Neural cell (in vitro differentiated cells): ENCODE data around the gene LCLAT1. TPM values are rescaled to one million over a fixed set of nuclear protein-coding genes. Genes with fewer than 3 reads are reported as not detected.

Source experiments
- H2AFZ ChIP-seq: fragments of 200-600, 300-800 bp; sonication (generic), shearing (Covaris generic); 2 replicates; pipeline ENCODE4 v1.6.0; 2014; ENCODE audit warnings: low read depth, mild to moderate bottlenecking, antibody characterized with exemption, low read length, moderate library complexity
- H3F3A ChIP-seq: fragments of 200-600 bp; shearing (Covaris generic); 2 replicates; pipeline ENCODE4 v1.6.1; 2016; ENCODE audit warnings: mild to moderate bottlenecking, moderate library complexity, mixed read lengths, antibody characterized with exemption, low read length; ENCODE audit not compliant: insufficient read depth, poor library complexity, severe bottlenecking
- H3K27ac ChIP-seq: fragments of 200-600, 300-800 bp; sonication (generic), shearing (Covaris generic); 2 replicates; pipeline ENCODE4 v1.5.1; 2014; ENCODE audit warnings: mild to moderate bottlenecking, low read length, moderate library complexity
- H3K27me3 ChIP-seq: fragments of 300-800, 200-600 bp; sonication (generic), shearing (Covaris generic); 2 replicates; pipeline ENCODE4 v1.6.0; 2014; ENCODE audit warnings: mild to moderate bottlenecking, low read depth, low read length, moderate library complexity; ENCODE audit not compliant: insufficient read depth
- H3K36me3 ChIP-seq: fragments of 300-800, 200-600 bp; sonication (generic), shearing (Covaris generic); 2 replicates; pipeline ENCODE4 v1.5.1; 2014; ENCODE audit warnings: mild to moderate bottlenecking, antibody characterized with exemption, low read length, moderate library complexity; ENCODE audit not compliant: insufficient read depth
- H3K4me2 ChIP-seq: fragments of 300-800, 200-600 bp; sonication (generic), shearing (Covaris generic); 2 replicates; pipeline ENCODE4 v1.6.0; 2014; ENCODE audit warnings: mild to moderate bottlenecking, low read length
- H3K4me3 ChIP-seq: fragments of 300-800, 200-600 bp; sonication (generic), shearing (Covaris generic); 2 replicates; pipeline ENCODE4 v1.5.1; 2014; ENCODE audit warnings: mild to moderate bottlenecking, low read length, moderate library complexity
- H3K79me2 ChIP-seq: fragments of 200-600 bp; shearing (Covaris generic); replicated peaks from 2 replicates; pipeline ENCODE4 v1.6.0; 2014; ENCODE audit warnings: mild to moderate bottlenecking, low read length, moderate library complexity; ENCODE audit not compliant: insufficient read depth
- H3K9ac ChIP-seq: fragments of 300-800, 200-600 bp; sonication (generic), shearing (Covaris generic); 2 replicates; pipeline ENCODE4 v1.6.1; 2016; ENCODE audit warnings: mild to moderate bottlenecking, low read length, mixed read lengths
- H3K9me2 ChIP-seq: fragments of 200-600 bp; shearing (Covaris generic); 2 replicates; pipeline ENCODE4 v1.6.1; 2016; ENCODE audit warnings: mild to moderate bottlenecking, low read length, mixed read lengths; ENCODE audit not compliant: insufficient read depth
- H3K9me3 ChIP-seq: fragments of 200-600, 300-800 bp; sonication (generic), shearing (Covaris generic); 2 replicates; pipeline ENCODE4 v1.6.1; 2016; ENCODE audit warnings: mild to moderate bottlenecking, mixed run types, low read length, moderate library complexity, mixed read lengths
- H4K20me1 ChIP-seq: fragments of 200-600 bp; shearing (Covaris generic); 2 replicates; pipeline ENCODE4 v1.6.1; 2016; ENCODE audit warnings: mild to moderate bottlenecking, mixed run types; ENCODE audit not compliant: insufficient read depth
- EP300 ChIP-seq: fragments of 450-650 bp; conservative IDR thresholded peaks from 2 replicates; pipeline ENCODE4 v1.6.1; 2014; ENCODE audit warnings: antibody characterized with exemption, mild to moderate bottlenecking, moderate library complexity; ENCODE audit not compliant: poor library complexity, severe bottlenecking
- EZH2 ChIP-seq: fragments of 200-600, 300-800 bp; shearing (Covaris generic), sonication (generic); IDR thresholded peaks from 2 replicates; pipeline ENCODE4 v1.6.1; 2014; ENCODE audit warnings: antibody characterized with exemption, low read length, borderline replicate concordance, mild to moderate bottlenecking; ENCODE audit not compliant: insufficient read depth, poor library complexity, severe bottlenecking
- POLR2AphosphoS5 ChIP-seq: IDR thresholded peaks from 2 replicates; pipeline ENCODE4 v1.6.1; 2012
- RAD21 ChIP-seq: fragments of 450-650 bp; conservative IDR thresholded peaks from 2 replicates; pipeline ENCODE4 v1.6.1; 2014; ENCODE audit warnings: antibody characterized with exemption, mild to moderate bottlenecking, moderate library complexity
- SMC3 ChIP-seq: fragments of 450-650 bp; conservative IDR thresholded peaks from 2 replicates; pipeline ENCODE4 v1.6.1; 2014; ENCODE audit warnings: antibody characterized with exemption, mild to moderate bottlenecking, moderate library complexity; ENCODE audit not compliant: poor library complexity
- TAF1 ChIP-seq: IDR thresholded peaks from 2 replicates; pipeline ENCODE4 v1.6.1; 2012; ENCODE audit warnings: low read depth
- polyA plus RNA-seq: library from polyadenylated mRNA; depleted of rRNA; stranded (reverse); fragments of >200 nt; gene quantifications from 2 replicates; pipeline ENCODE4 v1.2.3, GENCODE V29; 2014
- TF ChIP-seq, protein P1 (sequence below): IDR thresholded peaks from 2 replicates; pipeline ENCODE4 v1.6.1; 2012; ENCODE audit warnings: borderline replicate concordance
- TF ChIP-seq, protein P2 (sequence below): fragments of 450-650 bp; IDR thresholded peaks from 2 replicates; pipeline ENCODE4 v1.5.1; 2014; ENCODE audit warnings: antibody characterized with exemption, mild to moderate bottlenecking, moderate library complexity; ENCODE audit not compliant: poor library complexity, severe bottlenecking

LCLAT1 gene
- polyA plus RNA-seq, 1 donor from 2014 or later, result 5.8 TPM

DNA sequence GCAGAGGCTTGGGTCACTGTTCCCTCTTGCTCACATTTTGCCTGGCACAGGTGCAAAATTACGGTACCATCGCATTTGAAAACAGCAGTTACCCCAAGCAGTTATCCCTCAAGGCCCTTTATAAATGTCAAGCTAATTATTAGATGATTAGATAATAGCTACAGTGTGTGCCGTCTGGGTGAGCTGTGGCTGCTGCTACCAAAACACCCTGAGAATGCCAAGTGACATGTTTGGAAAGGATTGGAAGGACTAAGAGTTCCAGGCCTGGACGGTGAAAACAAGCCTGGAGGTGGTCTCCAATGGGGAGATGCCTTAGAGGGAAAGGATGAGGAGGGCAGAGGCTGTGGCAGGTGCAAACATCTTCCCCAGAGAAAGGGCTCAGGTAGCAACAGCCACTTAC is 239.6 kb downstream of the LCLAT1 start:
- Histone ChIP-seq H2AFZ (no peak overlapping the region), H3K4me2 (no peak overlapping the region), H3K9me2 (no peaks in the 10 kb centered on the region), H3K9me3 (no peaks in the 10 kb centered on the region), H3K27me3 (no peaks in the 10 kb centered on the region), H3F3A (no peaks in the 10 kb centered on the region), H3K9ac (no peak overlapping the region), H3K36me3 (no peaks in the 10 kb centered on the region), H3K27ac (no peak overlapping the region), H3K79me2 (no peaks in the 10 kb centered on the region), H3K4me3 (no peak overlapping the region), H4K20me1 (no peaks in the 10 kb centered on the region)
- TF ChIP-seq, protein P1, sequence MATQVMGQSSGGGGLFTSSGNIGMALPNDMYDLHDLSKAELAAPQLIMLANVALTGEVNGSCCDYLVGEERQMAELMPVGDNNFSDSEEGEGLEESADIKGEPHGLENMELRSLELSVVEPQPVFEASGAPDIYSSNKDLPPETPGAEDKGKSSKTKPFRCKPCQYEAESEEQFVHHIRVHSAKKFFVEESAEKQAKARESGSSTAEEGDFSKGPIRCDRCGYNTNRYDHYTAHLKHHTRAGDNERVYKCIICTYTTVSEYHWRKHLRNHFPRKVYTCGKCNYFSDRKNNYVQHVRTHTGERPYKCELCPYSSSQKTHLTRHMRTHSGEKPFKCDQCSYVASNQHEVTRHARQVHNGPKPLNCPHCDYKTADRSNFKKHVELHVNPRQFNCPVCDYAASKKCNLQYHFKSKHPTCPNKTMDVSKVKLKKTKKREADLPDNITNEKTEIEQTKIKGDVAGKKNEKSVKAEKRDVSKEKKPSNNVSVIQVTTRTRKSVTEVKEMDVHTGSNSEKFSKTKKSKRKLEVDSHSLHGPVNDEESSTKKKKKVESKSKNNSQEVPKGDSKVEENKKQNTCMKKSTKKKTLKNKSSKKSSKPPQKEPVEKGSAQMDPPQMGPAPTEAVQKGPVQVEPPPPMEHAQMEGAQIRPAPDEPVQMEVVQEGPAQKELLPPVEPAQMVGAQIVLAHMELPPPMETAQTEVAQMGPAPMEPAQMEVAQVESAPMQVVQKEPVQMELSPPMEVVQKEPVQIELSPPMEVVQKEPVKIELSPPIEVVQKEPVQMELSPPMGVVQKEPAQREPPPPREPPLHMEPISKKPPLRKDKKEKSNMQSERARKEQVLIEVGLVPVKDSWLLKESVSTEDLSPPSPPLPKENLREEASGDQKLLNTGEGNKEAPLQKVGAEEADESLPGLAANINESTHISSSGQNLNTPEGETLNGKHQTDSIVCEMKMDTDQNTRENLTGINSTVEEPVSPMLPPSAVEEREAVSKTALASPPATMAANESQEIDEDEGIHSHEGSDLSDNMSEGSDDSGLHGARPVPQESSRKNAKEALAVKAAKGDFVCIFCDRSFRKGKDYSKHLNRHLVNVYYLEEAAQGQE, result no peak
- no peak for TF ChIP-seq EZH2
- no peak for TF ChIP-seq EP300
- no peak for TF ChIP-seq TAF1
- TF ChIP-seq SMC3, result no peak
- TF ChIP-seq, protein P2, sequence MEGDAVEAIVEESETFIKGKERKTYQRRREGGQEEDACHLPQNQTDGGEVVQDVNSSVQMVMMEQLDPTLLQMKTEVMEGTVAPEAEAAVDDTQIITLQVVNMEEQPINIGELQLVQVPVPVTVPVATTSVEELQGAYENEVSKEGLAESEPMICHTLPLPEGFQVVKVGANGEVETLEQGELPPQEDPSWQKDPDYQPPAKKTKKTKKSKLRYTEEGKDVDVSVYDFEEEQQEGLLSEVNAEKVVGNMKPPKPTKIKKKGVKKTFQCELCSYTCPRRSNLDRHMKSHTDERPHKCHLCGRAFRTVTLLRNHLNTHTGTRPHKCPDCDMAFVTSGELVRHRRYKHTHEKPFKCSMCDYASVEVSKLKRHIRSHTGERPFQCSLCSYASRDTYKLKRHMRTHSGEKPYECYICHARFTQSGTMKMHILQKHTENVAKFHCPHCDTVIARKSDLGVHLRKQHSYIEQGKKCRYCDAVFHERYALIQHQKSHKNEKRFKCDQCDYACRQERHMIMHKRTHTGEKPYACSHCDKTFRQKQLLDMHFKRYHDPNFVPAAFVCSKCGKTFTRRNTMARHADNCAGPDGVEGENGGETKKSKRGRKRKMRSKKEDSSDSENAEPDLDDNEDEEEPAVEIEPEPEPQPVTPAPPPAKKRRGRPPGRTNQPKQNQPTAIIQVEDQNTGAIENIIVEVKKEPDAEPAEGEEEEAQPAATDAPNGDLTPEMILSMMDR, result no peak
- no peak for TF ChIP-seq POLR2AphosphoS5
- TF ChIP-seq RAD21, result no peak

DNA sequence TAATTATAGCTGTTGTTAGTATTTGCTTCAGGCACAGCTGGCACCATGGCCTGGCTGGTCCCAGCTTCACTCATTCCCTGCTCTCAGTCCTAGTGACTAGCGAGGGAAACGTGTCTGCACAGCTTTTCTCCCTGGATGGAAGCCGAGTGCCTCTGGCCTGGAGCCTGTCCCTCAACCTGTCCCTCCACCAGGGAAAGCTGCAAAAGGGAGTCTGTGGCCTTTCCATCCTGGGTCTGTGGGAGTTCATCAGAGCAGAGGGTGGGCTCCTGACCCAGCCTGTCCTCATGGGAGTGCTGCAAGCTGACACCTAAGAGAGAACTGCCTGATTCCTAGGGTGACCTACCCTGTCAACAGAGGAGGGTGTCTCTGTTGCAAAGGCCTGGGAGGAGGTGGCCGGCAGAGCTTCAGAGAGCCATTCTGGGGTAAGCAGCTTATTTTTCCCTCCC is 241.9 kb downstream of the LCLAT1 start:
- no peak overlapping the region for H2AFZ ChIP-seq
- H3K79me2 ChIP-seq, result no peaks in the 10 kb centered on the region
- H3K27ac ChIP-seq, result no peak overlapping the region
- H3K9ac ChIP-seq, result no peak overlapping the region
- H3K9me2 ChIP-seq, result no peaks in the 10 kb centered on the region
- no peaks in the 10 kb centered on the region for H3K27me3 ChIP-seq
- TF ChIP-seq, protein P1, result no peak
- TF ChIP-seq EP300, result no peak
- no peaks in the 10 kb centered on the region for H3K9me3 ChIP-seq
- H3K4me2 ChIP-seq, result no peak overlapping the region
- no peaks in the 10 kb centered on the region for H3F3A ChIP-seq
- no peaks in the 10 kb centered on the region for H3K36me3 ChIP-seq
- no peaks in the 10 kb centered on the region for H4K20me1 ChIP-seq
- H3K4me3 ChIP-seq, result no peak overlapping the region
